ENCODE results near the gene HOTAIR. TPM values are rescaled to one million over a fixed set of nuclear protein-coding genes. Genes with fewer than 3 reads are reported as not detected.

Gene HOTAIR
- total RNA-seq, 1 donor from 2014 or later: 1.4 TPM

GRCh38 chr12:54020591-54021405, 46.0 kb upstream of the HOTAIR start:
- Mint-ChIP-seq H3K4me1 (ENCODE audit: unreplicated experiment) (peaks cover 14% of the 10 kb centered on the region), H3K4me3 (ENCODE audit: unreplicated experiment) (no peak overlapping the region), H3K36me3 (ENCODE audit: low read depth, unreplicated experiment) (no peaks in the 10 kb centered on the region)

GRCh38 chr12:54019924-54020590, 45.3 kb upstream of the HOTAIR start:
- no peak overlapping the region for H3K27ac Mint-ChIP-seq (ENCODE audit: unreplicated experiment)
- H3K36me3 Mint-ChIP-seq (ENCODE audit: low read depth, unreplicated experiment): no peaks in the 10 kb centered on the region
- DNase-seq (ENCODE audit: low spot score): no peak
- H3K4me1 Mint-ChIP-seq (ENCODE audit: unreplicated experiment): peaks cover 14% of the 10 kb centered on the region
- H3K4me3 Mint-ChIP-seq (ENCODE audit: unreplicated experiment): no peak overlapping the region
- H3K27me3 Mint-ChIP-seq (ENCODE audit: unreplicated experiment): peaks cover 38% of the 10 kb centered on the region
- no peaks in the 10 kb centered on the region for H3K9me3 Mint-ChIP-seq (ENCODE audit: unreplicated experiment)
- TF ChIP-seq CTCF (IDR thresholded peaks at IDR 0.05; ENCODE audit: unreplicated experiment): no peak

More at GRCh38 chr12:54020591-54021405, 46.0 kb upstream of the HOTAIR start:
- Mint-ChIP-seq H3K27me3 (ENCODE audit: unreplicated experiment) (peaks cover 38% of the 10 kb centered on the region), H3K27ac (ENCODE audit: unreplicated experiment) (no peak overlapping the region), H3K9me3 (ENCODE audit: unreplicated experiment) (no peaks in the 10 kb centered on the region)
- no peak for TF ChIP-seq CTCF (IDR thresholded peaks at IDR 0.05; ENCODE audit: unreplicated experiment)
- no peak for DNase-seq (ENCODE audit: low spot score)

- no peak for DNase-seq (ENCODE audit: low spot score)
- Mint-ChIP-seq H3K9me3 (ENCODE audit: unreplicated experiment) (no peaks in the 10 kb centered on the region), H3K36me3 (ENCODE audit: low read depth, unreplicated experiment) (no peaks in the 10 kb centered on the region), H3K27ac (ENCODE audit: unreplicated experiment) (no peak overlapping the region), H3K4me3 (ENCODE audit: unreplicated experiment) (no peak overlapping the region), H3K27me3 (ENCODE audit: unreplicated experiment) (peaks cover 40% of the 10 kb centered on the region), H3K4me1 (ENCODE audit: unreplicated experiment) (peaks cover 14% of the 10 kb centered on the region)
- TF ChIP-seq CTCF (IDR thresholded peaks at IDR 0.05; ENCODE audit: unreplicated experiment): no peak
These were observed 44.5 kb upstream of the HOTAIR start for GRCh38 chr12:54019091-54019811.

GRCh38 chr12:54018468-54018984, 43.8 kb upstream of the HOTAIR start:
- H3K4me3 Mint-ChIP-seq (ENCODE audit: unreplicated experiment): no peak overlapping the region
- peaks cover 38% of the 10 kb centered on the region for H3K27me3 Mint-ChIP-seq (ENCODE audit: unreplicated experiment)
- DNase-seq (ENCODE audit: low spot score): no peak
- TF ChIP-seq CTCF (IDR thresholded peaks at IDR 0.05; ENCODE audit: unreplicated experiment): no peak
- no peak overlapping the region for H3K27ac Mint-ChIP-seq (ENCODE audit: unreplicated experiment)
- no peaks in the 10 kb centered on the region for H3K36me3 Mint-ChIP-seq (ENCODE audit: low read depth, unreplicated experiment)
- H3K4me1 Mint-ChIP-seq (ENCODE audit: unreplicated experiment): peaks cover 14% of the 10 kb centered on the region
- no peaks in the 10 kb centered on the region for H3K9me3 Mint-ChIP-seq (ENCODE audit: unreplicated experiment)
